Inflammatory macrophage (primary cell): Measurements from ENCODE around the gene THSD4.

Source experiments
- DNase-seq, 2 donors: peaks; one replicate each; pipeline ENCODE4 v3.0.0-alpha.2; 2020 to 2022

The THSD4 gene

DNA sequence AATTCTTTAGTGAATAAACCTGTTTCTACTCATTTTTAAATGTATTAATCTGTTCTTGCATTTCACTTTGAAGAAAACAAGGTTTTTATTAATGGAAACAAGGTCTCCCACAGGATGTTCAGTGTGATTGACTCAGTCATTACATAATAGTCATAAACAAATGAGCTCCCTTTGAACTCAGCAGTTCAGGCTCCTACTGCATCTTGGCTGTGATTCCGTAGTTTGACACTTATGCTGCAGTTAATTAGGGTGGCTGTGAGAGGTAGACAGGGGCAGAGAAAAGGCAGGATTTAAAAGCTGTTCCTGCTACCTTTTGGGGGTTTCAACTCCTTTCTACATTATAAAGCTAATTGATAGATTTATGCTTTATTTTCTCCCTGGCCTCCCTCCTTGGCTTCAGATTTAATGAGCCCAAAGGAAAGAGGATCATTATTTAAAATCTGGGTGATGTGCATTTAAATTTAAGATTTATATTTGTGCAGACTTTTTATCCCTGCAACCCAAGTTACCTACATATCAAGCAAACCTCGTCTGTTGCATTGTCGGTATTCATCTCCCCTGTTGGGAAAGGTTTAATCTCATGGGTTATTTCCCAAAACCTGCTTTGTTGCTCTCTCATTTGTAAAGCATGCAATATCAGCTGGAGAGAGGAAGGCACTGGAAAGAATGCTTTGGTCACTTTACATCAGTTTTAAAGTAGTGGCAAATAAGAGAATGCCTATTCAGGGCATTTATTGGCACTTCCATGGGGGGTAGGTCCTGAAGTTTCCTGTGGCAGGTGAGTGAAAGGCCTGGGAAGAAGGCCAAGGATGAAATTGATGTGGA, 350.1 kb downstream of the THSD4 start:
- no peak for DNase-seq

DNA sequence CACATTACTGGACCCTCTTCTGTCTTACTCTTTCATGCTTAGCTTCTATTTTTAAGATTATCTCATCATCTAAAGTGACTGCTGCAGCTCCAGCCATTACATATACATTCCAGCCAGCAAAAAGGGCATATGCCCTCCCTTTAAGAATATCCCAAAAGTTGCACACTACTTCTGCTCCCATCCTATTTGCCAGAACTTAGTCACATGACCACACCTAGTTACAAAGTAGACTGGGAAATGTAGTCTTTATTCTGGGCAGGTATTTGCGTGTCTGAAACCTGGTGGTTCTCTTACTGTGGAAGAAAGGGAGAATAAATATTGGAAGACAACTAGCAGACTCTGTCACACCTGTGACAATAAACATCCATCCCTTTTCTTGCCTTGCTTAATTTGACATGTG, 353.4 kb downstream of the THSD4 start:
- DNase-seq: no peak

DNA sequence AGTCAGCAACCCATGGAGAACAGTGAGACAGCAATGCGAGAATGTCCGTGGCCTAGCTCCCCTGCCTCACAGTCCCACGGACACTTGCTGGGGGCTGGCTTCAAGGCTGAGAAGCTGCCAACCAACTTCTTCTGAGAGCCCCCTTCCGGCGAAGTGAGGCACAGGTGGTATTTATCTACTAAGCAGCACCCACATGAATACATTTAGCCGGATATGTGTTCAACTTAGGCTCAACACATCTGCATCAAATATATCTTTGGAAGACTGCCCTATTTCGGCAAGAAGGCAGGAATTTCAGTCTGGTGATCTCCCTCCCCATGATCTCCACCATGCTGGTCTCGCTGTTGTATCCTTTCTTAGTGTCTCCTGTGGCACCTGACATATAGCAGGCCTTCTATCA, 354.1 kb downstream of the THSD4 start:
- no peak for DNase-seq

DNA sequence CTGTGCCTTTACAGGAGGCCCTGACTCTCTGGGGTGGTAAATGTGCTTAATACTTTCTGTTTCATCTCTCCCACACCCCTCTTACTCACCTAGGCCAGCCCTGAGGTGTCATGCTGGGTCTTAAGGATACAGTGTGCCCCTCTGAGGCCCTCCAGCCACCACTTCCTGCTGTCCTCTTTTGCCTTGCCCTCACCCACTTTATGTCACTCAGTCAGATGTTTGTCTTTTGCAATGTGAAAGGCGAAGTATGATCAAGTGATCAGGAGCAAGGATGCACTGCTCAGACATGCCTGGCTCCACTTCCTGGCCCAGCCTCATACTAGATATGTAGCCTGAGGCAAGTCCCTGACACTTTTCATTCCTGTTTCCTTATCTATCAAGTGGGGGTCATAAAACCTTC, 356.1 kb downstream of the THSD4 start:
- DNase-seq: no peak

DNA sequence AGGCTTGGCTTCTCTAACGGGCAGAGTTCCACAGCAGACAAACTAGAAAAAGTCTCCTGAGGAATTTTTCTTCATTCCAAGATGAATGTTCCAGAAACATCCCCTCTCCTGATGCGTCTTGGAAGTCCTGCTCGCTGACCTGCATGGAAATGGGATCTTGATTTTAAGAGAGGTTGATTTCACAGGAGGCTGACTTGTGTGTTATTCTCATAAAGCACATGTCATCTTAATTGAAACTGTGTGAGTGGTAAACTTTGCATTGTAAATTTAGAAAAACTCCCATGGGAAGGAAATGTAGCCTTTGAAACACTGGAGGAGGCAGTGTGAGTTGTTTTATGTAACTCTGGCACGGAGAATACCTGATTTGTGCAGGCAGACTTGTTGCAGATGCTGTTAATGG, 357.3 kb downstream of the THSD4 start:
- DNase-seq: no peak

DNA sequence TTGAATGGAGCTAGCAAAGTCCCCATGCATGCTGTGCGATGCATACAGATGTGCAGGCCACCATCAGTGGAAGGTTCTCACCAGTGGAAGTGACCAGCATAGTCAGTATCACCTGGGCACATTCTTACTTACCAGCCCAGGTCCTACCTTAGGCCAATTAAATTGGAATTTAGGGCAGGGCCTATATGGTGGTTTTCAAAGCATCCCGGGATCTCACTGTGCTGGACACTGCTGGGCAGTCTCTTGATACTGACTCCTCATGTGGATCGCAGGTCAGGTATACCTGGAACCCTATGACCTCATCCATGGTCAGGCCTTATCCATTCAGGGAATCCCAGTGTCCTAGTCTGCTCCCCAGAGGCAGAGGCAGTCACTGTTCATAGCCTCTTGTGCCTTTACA, 358.5 kb downstream of the THSD4 start:
- no peak for DNase-seq

DNA sequence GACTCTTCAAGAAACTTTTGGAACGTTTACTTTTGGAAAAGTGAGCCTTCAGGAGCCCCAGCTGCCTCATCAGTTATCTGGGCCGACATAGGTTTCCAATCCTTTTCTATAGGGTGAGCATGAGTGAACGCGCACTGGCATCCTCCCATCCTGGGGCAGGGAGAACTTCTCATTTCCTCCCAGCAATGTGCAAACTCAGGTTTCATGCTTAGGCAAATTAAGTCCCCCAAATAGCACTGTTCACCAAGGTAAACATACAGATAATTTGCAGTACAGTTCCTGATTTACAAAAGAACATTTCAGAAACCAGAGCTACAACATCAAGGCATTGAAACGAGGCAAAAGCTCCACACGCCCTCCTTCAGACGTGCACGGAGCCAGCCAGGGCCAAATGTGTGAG, 361.6 kb downstream of the THSD4 start:
- no peak for DNase-seq

DNA sequence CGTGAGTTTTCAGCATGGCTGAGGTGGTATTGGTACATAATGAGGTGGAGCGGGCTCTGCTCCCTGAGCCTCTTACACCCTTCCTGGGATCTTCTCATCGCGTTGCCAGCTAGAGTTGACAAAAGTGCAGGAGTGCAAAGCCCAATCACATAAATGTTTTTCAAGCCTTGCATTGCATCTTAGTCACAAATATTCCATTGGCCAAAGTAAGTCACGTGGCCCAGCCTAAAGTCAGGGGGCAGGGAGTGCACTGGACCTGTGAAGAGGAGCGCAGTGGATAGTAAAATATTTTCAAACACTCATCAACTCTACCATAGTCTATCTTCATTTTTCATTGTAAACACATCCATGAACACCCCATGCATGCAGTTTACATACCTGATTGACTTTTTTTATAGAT, 365.3 kb downstream of the THSD4 start:
- no peak for DNase-seq

DNA sequence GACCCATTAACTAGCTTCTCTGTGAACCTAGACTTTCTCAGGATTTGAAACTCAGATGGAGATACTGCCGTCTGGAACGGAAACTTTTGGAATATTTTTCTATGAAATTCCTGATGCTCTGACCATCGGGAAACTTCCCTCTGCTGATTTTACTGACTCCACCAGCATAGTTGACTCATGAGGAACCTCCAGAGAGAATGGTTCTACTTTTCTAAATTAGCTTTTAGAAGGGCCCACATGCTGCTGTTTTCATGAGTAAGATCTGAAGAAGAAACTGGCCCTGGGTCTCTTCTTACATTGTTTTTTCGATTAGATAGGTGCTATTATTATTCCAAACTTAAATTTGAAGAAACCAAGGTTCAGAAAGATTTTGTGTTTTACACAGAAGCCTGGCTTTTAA, 368.8 kb downstream of the THSD4 start:
- no peak for DNase-seq

DNA sequence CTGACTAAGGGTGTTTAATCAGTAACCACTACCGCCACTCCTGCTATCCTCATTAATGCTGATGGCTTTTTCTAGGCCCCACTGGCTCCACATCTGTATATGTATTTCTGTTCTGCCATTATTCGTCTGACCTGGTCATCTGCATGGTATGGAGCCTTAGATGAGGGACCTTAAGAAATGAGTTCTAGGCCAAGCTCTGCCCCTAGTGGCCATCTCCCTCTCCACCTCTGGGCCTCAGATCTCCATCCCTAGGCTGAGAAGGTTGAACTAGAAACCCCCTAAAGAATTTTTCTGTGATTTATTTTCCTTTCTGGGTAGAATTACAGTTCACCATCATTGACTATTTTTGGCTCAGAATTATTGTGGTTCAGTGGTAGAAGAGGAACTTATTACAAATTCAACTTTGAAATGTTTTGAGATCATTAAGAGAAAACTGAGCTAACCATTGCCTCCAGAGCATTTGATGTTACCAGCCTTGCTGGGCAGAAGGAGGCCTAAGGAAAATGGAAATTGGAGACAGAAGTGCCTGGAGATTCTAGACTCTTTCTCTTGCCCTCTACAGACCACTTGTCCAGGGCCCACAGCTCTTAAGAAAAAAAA, 369.9 kb downstream of the THSD4 start:
- no peak for DNase-seq

DNA sequence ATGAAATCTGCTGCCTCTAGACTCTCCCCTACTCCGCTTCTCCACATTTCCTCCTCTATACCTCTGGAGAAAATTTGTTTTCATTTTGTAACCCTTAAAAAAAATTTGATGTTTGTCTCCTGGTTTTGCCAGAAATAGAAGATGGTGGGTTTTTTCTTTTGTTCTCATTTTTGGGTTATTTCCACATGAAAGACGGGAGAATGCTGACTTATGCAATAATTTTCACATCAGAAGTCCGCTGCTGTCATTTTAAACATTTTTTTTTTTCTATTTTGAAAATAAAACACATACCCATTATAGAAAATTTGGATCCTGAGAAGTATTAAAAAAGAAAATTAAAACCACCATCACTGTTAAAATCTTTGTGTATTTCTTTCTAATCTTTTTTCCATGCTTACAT, 374.3 kb downstream of the THSD4 start:
- no peak for DNase-seq

DNA sequence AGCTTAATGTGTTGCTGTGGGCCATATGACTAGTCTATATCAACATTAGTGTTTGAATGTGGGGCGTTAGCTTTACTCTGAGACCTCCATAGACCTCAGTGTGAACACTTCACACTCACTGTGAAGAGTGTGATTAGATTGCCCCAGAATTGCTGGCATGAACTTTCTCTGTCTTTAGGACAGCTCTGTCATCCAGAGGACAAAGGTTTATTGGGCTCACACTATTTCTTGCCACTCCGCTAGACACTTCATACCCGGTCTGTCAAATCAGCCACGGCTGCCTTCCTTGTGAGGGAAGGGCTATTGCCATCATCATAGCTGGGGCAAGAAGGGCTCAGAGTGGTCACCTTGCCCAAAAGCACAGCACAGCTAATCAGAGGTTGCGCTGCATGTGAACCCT, 378.3 kb downstream of the THSD4 start:
- no peak for DNase-seq

DNA sequence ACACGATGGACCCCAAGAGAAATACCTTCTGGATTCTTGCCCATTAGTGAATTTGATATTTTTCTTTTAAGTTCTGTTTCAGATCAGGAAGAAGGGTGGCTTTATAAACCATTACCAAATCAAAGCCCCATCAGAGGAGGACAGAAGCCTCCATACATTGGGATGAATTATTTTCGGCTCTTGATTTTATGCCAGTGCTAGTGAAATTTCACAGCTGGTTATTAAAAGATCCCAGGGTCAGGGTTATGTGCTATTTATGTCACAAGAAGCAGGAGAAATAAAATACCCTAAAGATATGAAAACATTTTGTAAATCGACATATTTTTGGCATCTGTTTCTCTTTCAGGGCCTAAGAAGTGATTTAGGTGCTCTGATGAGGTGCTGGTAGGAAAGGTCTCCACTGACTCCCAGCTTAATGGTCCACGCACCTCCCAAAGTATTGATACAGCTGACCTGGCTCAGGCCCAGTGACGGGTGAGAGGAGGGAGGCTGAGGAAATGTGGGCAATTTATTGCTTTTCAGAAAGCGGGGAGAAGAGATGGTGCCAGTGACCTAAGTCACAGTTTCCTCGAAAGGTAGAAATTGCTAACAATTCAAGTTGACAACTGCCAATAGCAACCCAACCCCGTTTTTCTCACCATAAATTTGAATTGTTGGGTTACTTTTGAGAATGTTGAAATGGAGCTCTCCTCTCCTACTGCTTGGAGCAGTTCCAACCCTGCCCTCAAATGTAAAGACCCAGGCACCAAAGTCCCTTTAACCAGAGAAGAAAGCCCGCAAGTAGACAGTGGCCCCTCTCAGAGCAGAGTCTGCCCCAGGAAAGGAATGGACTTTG, 379.5 kb downstream of the THSD4 start:
- no peak for DNase-seq

DNA sequence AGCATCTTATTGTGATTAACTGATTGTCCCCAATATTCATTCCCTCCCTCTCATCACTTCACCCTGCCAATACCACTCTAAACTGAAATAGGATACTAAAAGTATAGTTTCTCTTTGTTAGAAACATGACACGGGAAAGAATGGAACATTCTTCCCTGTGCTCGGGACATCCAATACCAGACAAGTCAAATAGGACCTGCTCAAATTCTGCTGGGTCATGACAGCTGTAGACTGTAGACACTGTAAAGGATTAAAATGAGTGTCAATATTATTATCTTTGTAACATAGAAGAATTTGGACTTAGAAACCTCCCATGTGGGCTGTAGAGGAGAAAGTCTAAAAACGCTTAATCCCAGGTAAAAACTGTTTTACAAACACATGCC, 380.1 kb downstream of the THSD4 start:
- DNase-seq: no peak

DNA sequence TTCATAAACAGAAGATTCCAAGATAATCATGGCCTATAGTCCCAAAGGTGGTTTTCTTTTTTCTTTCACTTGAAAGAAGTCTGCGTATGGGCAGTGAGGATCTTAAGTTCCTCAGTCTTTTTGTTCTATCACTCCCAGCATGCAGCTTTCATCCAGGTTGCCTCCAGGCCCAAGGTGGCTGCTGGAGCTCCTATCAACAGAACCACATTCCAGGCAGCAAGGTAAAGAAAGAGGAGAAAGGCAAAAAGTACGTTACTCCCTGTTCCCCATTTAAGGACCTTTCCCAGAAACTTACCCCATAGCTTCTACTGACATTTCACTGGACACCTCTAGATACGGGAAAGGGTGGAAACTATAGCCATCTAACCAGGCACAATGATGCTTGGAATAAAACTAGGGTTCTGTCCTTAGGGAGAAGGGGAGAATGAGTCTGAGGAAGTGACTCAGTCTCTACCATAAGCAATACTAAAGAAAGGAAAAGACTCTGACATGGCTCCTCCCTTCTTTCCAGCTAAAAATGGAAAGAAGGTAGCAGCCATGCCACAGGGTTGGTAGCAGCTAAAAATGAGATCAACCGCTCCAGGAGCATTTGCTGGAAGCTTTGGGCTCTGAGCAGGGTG, 381.2 kb downstream of the THSD4 start:
- DNase-seq: no peak

DNA sequence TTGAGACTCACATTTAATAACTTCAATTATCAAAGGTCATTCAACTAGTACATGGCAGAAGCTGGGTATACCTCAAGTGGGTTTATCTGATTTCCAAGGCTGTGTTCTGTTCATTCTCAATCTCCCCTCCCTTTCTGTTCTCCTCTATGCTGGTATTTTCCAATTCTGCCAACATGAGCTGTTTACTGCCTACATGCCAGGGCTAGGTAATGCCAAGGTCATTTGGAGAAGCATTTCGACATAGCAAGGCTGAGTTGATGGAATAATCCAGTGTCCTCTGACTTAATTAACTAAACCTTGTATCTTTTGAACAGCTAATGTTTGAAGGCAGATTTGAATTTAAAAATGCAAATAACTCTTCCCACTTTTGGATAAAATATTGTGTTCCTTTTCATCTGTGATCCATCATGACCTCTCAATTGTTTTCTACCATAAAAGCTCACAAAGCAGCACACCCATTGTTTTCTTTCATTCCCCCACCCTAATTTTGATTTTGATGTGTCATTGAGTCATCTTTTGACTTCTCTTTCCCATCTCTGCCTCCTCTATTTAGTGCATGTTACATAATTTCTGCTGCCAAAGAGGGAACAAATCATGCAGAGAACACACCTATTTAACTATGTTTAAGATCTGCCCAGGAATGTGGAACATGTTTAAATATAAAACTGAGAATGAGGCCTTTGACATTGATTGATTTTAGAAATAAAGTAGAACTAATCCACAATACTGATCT, 386.2 kb downstream of the THSD4 start:
- no peak for DNase-seq

DNA sequence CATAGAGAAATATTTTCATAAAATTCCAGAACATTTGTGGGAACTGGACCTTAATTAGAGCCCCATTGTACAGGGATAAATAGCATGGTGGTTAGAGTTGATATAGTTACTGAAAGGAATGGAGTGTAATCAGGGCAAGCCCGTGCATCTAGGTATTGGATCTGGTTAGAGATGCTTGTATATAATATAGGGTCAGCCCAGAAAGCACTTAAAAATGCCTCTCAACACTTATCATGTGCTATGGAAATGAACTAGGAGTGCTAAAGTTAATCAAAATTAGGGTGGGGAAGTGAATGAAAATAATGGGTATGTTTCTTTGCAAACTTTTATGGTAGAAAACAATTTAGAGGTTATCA, 386.8 kb downstream of the THSD4 start:
- no peak for DNase-seq

DNA sequence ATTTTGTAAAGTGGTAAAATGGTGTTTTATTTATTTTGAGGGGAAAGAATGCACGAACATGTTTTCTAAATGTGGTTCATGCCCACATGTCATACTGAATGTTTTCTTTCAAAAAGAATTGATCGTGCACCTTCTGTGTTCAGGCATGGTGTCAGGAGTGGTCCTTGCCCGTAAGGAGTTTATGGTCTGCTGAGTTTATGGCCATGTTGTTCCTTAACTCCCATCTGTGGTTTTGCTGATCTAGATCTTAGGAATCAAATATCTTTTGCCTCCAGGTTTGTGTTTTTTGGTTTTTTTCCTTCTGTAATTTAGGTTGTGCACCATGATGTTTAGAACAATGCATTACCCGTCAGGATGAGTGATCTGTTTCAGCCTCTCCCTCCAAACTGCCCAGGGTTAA, 390.7 kb downstream of the THSD4 start:
- DNase-seq: no peak

DNA sequence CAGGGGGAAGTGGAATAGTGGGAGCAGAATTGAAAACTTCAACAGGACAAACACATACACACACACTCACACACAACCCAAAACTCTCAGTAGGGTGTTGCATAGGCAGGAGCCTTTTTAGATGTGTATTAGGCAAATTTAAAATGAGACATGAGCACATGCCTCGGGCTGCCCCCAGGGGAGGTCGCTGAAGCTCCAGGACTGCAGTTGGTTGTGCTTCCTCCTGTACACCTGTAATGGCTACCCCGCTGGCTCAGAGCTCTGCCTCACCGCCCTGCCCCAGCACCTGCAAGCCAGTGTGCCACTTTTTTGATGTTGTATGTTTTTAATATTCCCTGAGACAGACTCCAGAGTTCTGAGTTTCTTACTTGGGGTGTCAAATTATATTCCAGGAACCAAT, 391.7 kb downstream of the THSD4 start:
- no peak for DNase-seq

DNA sequence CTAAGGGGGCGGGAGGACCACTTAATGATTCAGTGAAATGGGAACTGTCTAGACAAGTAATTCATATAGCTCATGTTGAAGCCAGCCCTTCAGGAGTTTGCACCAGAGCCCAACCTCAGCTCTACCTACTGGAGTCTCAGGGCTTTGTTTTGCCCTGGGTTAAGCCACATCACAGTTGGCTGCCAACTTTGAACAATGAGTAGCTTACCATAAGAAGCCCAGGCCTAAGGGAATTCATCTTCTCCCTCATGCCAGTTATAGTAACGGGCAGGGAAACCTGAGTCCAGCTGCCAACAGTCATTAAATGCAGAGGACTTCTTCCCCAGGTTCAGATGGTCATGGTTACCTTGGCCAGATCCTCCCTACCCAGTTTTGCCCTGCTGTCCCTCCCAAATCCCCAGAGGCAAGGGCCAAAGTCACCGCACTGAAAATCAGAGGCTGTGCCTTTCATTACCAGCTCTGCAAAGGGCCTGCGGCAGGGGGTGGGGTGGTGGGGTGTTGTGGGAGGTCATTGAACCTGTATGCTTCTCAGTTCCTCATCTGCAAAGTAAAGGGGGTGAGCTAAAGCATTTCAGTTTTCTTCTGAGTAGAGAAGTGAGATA, 392.9 kb downstream of the THSD4 start:
- DNase-seq: no peak

DNA sequence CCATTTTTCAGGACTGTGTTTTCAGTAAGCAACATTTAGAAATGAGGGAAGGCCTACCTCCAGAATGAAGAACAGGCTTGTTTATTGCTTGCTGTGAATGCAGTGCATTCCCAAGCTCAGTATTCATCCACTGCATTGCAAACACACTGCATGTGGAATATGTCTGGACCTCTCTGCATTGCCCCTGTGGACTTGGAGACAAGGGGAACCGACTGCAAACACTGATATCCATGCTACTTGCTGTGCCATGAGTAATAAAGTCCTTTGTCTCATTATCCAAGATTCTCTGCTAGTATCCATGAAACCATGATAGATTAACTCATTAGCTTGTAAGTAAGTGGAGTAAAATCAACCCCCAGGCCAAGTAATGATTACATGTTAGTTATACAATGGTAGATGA, 393.9 kb downstream of the THSD4 start:
- DNase-seq: no peak

DNA sequence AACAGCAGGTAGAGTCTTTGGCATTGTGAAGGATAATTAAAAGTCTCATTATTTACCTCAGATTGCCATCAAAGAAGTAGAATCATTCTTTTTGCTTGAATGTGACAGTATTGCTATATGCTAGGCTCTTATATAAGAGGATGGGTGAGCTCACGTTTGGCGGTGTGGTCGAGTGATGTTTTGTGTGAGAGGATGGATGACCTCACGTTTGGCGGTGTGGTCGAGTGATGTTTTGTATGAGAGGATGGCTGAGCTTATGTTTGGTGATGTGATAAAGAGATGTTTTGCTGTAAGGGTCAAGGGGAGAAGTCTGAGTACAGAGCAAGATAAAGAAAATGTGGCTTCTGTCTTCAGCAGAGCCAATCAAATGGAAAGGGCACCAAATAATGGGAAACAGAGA, 395.5 kb downstream of the THSD4 start:
- no peak for DNase-seq
